Middle frontal gyrus (tissue), 1 donor: Measurements from ENCODE around the gene GFRA4.

ENCODE experiments used
- DNase-seq: peaks from one replicate; pipeline ENCODE4 v3.0.0-alpha.2; 2015; ENCODE audit warnings: low spot score; ENCODE audit errors: extremely low spot score

The GFRA4 gene

DNA sequence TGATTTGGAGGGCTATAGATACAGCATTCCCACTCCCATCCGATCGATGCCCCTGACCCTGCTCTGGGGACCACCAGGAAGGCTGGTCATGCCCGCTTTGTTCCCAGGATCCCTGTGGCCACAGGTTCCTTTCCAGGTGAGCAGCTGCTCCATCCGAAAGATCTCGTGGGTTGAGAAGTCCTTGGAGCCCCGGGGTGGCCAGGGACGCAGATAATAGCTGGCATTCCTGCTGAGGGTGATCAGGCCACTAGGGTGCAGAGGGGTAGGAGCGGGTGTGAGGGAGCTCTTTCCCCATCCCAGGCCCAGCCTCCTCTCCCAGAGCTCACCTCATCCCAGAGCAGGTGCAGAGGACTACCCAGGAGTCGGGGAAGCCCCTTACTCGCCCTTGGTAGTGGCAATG, 11.2 kb upstream of the GFRA4 start:
- no peak for DNase-seq

DNA sequence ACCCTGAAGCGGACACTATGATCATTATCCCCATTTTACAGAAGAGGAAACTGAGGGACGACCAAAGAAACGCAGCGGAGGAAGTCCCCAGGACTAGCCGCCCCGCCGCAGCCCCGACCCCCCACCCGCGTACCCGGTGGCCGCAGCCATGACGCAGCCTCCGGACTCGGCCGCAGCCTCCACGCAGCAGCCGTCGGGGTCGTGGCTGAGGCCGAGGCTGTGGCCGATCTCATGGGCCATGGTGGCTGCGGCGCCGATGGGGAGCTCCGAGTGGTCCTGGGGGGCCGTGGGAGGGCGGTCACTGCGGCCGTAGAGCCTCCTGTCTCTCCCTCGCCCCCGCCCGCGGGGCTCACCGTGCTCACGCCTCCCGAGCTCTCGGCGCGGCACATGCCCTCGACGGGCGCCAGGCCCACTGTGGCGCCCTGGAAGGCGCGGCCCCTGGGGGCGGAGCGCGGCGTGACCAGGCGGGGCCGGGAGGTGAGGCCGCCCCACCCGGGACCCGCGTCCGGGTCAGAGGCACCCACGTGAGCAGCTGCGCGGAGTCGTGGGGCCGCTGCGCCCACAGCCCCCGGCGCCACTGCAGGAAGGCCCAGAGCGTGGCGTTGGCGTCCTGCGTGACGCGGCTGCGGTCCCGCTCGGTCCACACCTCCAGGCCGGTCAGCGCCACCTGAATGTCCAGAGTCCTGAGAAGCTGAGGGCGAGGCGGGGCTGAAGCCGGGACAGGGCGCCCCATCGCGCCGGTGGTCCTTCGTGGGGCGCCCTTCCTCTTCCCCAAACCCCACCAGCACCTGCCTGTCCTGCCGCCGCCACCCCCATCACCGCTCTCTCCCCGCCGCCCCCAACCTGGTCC, 10.2 kb upstream of the GFRA4 start:
- no peak for DNase-seq

DNA sequence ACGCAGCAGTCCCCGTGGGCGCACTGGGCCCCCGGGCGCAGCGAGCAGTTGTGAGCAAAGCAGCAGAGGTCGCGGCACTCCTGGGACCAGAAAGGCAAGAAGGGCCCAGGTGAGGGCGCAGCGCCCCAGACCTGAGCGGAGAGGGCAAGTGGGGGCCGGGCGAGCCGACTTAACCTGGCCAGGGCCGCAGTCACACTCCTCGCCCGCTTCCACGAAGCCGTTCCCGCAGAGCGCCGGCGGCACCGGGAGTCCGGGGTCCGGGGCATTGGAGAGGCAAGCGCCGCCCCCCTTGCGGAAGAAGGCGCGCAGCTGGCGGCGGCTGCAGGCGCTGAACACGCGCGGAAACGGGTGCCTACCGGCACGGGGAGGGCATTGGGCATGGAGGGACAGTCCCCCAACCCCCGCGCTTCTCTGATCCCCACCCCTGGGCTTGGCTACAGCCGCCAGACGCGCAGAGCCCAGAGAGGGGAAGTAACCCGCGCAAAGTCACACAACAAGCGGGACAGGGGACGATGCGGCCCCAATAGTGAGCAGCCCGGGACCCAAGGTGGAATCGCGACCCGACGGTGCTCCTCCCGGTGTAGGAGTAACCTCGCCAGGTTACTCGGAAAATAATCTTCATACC, 9.5 kb upstream of the GFRA4 start:
- no peak for DNase-seq

DNA sequence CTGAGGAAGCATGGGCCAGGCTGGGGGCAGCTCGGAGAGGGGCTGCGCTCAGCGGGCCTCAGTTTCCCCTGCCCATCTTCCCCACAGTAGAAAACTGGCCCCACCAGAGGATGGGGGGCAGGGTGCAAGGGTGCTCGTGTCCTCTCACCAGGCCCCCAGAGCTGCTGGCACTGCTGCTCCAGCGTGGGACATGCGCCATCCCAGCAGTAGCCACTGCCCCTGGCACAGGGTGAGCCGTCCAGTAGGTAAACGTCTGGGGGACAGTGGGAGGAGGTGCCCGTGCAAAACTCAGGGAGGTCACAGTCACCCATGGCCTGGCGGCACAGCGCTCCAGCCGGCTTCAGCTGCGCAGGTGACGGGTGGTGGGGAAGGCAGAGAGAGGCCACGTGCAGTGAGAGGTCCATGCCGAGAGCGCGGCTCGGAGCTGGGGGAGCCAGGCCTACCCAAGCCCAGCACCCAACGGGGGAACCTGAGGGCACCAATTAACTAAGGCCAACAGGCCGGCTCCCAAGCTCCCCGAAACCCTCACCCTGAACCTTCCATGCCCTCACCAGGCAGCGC, 8.9 kb upstream of the GFRA4 start:
- no peak for DNase-seq

DNA sequence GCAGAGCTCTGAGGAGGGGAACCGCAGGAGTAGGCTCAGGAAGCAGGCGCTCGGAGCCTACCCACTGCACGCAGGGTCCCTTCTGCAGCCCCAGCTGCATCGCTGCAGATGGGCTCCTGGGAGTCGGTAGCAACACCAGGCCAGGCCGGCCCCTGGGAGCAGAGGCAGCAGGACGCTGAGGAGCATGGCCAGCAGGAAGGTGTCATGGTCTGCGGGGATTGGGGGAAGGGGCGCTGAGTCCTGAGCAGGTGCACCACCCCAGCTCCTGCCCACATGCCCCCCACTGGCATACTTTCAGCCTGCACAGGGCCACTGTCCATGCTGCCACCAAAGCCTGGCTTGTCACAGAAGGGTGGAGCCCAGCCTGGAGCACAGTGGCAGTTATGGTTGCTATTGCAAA, 7.7 kb upstream of the GFRA4 start:
- no peak for DNase-seq

GRCh38 chr20:3670511-3670910, 7.3 kb upstream of the GFRA4 start:
- no peak for DNase-seq

- no peak for DNase-seq
These were observed 6.6 kb upstream of the GFRA4 start for GRCh38 chr20:3669710-3670367.

GRCh38 chr20:3667434-3668037, 4.3 kb upstream of the GFRA4 start:
- DNase-seq: no peak

DNA sequence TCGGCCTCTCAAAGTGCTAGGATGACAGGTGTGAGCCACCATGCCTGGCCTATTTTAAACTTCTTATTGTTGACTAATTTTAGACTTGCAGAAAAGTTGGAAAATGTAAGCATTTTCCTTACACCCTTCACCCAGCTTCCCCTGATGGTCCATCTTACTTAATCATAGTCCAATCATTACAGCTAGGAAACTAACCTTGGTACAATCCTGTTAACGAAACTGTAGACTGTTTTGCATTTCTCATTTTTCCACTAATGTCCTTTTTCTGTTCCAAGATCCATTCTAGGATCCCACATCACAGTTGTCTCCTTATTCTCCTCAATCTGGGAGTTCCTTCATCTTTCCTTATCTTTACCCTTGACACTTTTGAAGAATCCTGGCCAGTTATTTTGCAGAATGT, 659 bp upstream of the GFRA4 start:
- DNase-seq: no peak

GRCh38 chr20:3661814-3662665, 1.2 kb downstream of the GFRA4 start:
- no peak for DNase-seq

GRCh38 chr20:3661060-3661813, 2.0 kb downstream of the GFRA4 start:
- no peak for DNase-seq

- DNase-seq: no peak
These were observed 2.7 kb downstream of the GFRA4 start for GRCh38 chr20:3660262-3661059.

DNA sequence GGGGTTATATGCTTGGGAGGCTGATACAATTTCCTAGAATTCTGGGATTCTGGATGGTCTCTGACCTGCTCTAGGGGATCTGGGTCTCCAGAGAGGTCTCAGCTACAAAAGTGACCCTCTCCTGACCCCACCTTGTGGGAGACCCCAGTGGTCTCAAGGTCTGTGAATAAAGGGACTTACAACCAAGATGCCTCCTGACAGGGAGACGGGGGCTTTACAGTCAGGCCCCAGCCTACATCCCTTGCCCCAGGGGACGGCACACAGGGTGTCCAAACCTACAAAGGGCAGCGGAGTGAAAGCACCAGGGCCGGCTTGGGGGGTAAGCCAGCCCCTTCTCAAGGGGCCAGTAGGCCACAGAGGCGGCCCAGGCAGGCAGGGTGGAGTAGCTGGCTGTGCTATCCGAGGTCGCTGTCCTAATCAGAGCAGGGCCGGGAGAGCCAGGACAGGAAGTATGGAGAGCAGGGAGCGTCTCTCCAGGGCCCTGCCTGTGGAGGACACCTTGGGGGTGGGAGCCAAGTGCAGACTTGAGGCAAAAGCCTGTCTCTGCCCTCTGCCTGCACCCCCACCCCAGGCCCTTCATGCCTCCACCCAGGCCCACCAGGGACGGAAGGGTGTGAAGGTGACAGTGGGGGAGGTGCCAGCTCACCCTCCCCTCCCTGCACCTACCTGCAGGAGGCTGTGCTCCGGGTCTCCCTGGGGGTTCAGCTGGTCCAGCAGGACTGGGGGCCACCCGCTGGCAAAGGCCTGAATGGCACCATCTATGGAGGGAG, 3.5 kb downstream of the GFRA4 start:
- DNase-seq: no peak

DNA sequence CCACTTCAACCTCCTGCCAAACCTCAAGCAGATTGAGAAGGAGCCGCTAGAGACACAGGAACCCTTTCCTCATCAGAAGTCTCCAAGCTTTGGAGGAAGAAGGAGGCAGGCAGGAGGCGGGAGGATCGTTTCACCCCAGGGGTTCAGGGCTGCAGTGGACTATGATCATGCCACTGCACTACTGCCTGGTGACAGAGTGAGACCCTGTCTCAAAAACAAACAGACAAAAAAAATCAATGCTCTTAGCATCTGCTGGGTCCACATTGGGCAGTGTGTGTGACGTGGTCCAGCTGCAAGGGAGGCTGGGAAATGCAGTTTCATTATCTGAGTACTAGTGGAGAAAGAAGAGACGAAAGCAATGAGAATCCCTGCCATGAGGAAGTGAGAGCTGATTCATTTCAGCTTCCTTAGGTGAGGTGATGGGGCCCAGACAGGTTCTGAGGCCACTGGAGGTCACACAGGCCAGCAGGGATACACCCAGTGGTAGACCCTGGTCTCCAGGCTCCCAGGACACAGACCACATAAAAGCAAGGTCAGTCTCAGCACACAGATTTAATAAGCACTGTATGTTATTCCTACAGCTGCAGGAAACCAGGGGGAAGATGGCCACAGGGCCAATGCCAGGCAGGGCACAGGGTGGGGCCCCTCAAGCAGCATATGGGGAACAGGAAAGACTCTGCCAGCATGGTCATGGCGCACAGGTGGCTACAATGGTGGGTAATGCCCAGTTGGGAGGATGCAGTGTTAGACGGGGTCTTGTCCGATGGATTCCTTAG, 4.3 kb downstream of the GFRA4 start:
- no peak for DNase-seq

- DNase-seq: no peak
These were observed 5.0 kb downstream of the GFRA4 start for GRCh38 chr20:3658019-3658715.

- DNase-seq: no peak
These were observed 8.1 kb downstream of the GFRA4 start for GRCh38 chr20:3655131-3655405.
